K562 (cell line): ENCODE data around the gene DISC1. TPM values are rescaled to one million over a fixed set of nuclear protein-coding genes. Genes with fewer than 3 reads are reported as not detected.

ENCODE experiments used
- FOXO4 ChIP-seq: fragments of 450-650 bp; formaldehyde crosslinking; IDR thresholded peaks from 2 replicates; pipeline ENCODE4 v1.4.0; 2020; ENCODE audit warnings: mild to moderate bottlenecking, moderate library complexity
- ILK ChIP-seq: fragments of 450-650 bp; IDR thresholded peaks from 2 replicates; pipeline ENCODE4 v1.6.1; 2016; ENCODE audit warnings: missing genetic modification characterization, low read depth, mild to moderate bottlenecking, missing compliant biosample characterization, moderate library complexity, borderline replicate concordance
- PRDM10 ChIP-seq: fragments of 450-650 bp; IDR thresholded peaks from 2 replicates; pipeline ENCODE4 v1.6.1; 2018; ENCODE audit not compliant: partially characterized antibody
- ZMIZ1 ChIP-seq, 2 experiments: fragments of 150-350 bp in 1 of 2; IDR thresholded peaks; 2 replicates each; pipeline ENCODE4 v1.6.1; 2012 to 2016; ENCODE audit warnings: low read depth in 2 of 2, low read length in 2 of 2, mild to moderate bottlenecking in 1 of 2, moderate library complexity in 1 of 2
- ZNF174 ChIP-seq: fragments of 250-450 bp; sonication (Bioruptor Pico); IDR thresholded peaks from 2 replicates; pipeline ENCODE4 v1.4.0; 2020; ENCODE audit warnings: mild to moderate bottlenecking
- ZNF224 ChIP-seq: sonication (generic); formaldehyde crosslinking; IDR thresholded peaks from 2 replicates; pipeline ENCODE4 v1.8.0; 2022; ENCODE audit warnings: mild to moderate bottlenecking, missing genetic modification reagents
- polyA plus RNA-seq, 8 experiments: library from polyadenylated mRNA; depleted of rRNA in 4 of 8; stranded (reverse) in 5 of 8; unstranded in 3 of 8; fragments of >200 nt; fragmentation: Nextera tagmentation in 2 of 8; fragmentation: Illumina TruSeq in 1 of 8; extraction: Ambion mirVana in 2 of 8; extraction: Trizol in 1 of 8; gene quantifications; 2 replicates each; pipeline versions ENCODE4 v1.2.1 to v1.2.3, GENCODE V29; 2011 to 2014; ENCODE audit warnings: inconsistent platforms in 1 of 8, missing spikeins in 1 of 8
- total RNA-seq, 7 experiments: library from RNA; depleted of rRNA in 6 of 7; stranded (reverse); fragments of >200 nt in 6 of 7; fragmentation: Illumina TruSeq in 2 of 7; extraction: Trizol in 2 of 7; gene quantifications; 2 replicates each; pipeline versions ENCODE4 v1.2.1 to v1.2.3, GENCODE V29; 2011 to 2021; ENCODE audit warnings: low replicate concordance in 1 of 7

DISC1 gene
- total and polyA plus RNA-seq, 9 of the 15 experiments (the other 6 are each of a cell fraction or from before 2014, with no cell fraction given): 0.01 to 0.11 (median 0.08) TPM; not detected in 1

- TF ChIP-seq ZNF174: no peak
- no peak for TF ChIP-seq FOXO4 (CRISPR knock-in tag)
- TF ChIP-seq ILK (tag): no peak
- TF ChIP-seq ZNF224: no peak
- TF ChIP-seq PRDM10: no peak
- TF ChIP-seq ZMIZ1 (IDR thresholded peaks at IDR 0.05; ENCODE audit: low read depth in 2 of 2, low read length in 2 of 2): no peak
These were observed 174.5 kb downstream of the DISC1 start (continued) for GRCh38 chr1:231801042-231801585.
